ENCODE results near the gene P4HA3.

GRCh38 chr11:74278103-74278502 is 33.3 kb downstream of the P4HA3 start:
- no peak for TF ChIP-seq CTCF (IDR thresholded peaks at IDR 0.05)
- TF ChIP-seq, protein P1, sequence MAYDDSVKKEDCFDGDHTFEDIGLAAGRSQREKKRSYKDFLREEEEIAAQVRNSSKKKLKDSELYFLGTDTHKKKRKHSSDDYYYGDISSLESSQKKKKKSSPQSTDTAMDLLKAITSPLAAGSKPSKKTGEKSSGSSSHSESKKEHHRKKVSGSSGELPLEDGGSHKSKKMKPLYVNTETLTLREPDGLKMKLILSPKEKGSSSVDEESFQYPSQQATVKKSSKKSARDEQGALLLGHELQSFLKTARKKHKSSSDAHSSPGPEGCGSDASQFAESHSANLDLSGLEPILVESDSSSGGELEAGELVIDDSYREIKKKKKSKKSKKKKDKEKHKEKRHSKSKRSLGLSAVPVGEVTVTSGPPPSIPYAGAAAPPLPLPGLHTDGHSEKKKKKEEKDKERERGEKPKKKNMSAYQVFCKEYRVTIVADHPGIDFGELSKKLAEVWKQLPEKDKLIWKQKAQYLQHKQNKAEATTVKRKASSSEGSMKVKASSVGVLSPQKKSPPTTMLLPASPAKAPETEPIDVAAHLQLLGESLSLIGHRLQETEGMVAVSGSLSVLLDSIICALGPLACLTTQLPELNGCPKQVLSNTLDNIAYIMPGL (CRISPR knock-in tag; IDR thresholded peaks at IDR 0.05) = no peak
- TF ChIP-seq, protein P2, sequence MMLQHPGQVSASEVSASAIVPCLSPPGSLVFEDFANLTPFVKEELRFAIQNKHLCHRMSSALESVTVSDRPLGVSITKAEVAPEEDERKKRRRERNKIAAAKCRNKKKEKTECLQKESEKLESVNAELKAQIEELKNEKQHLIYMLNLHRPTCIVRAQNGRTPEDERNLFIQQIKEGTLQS (CRISPR knock-in tag; conservative IDR thresholded peaks at IDR 0.05) = no peak
